Measurements from ENCODE around the gene HMG20B. TPM values are rescaled to one million over a fixed set of nuclear protein-coding genes. Genes with fewer than 3 reads are reported as not detected.

Gene HMG20B
- total RNA-seq, 1 experiment from 2014 or later = 115 TPM

GRCh38 chr19:3605770-3606169 is 33.0 kb downstream of the HMG20B start:
- no peaks in the 10 kb centered on the region for H4K20me1 ChIP-seq (ENCODE audit: insufficient read depth)
- H3K4me2 ChIP-seq = peak overlapping the region; percentile 68
- no peaks in the 10 kb centered on the region for H3K27me3 ChIP-seq (ENCODE audit: insufficient read depth, low read depth)
- H2AFZ ChIP-seq = no peak overlapping the region
- no peaks in the 10 kb centered on the region for H3K36me3 ChIP-seq (ENCODE audit: low read depth)
- ChIA-PET CTCF (no interaction called here), POLR2A (ENCODE audit: unreplicated experiment) (no interaction called here)
- TF ChIP-seq EZH2 (IDR thresholded peaks at IDR 0.05; ENCODE audit: low read depth) (no peak), CTCF (conservative IDR thresholded peaks at IDR 0.05) (no peak)
- no peaks in the 10 kb centered on the region for H3K79me2 ChIP-seq (ENCODE audit: low read depth)
- no peak overlapping the region for H3K4me3 ChIP-seq
- DNase-seq = no peak
- 0 out of 2 replicates have a peak, but pooled peaks cover 3% of the 10 kb centered on the region for H3K4me1 ChIP-seq (replicated peaks; ENCODE audit: insufficient read depth)
- no peaks in the 10 kb centered on the region for H3K9me3 ChIP-seq (ENCODE audit: insufficient read depth, low read depth)
- 0 out of 2 replicates have a peak, but pooled peaks cover 7% of the 10 kb centered on the region for H3F3A ChIP-seq (ENCODE audit: insufficient read depth, low read depth)
- no peaks in the 10 kb centered on the region for H3K9me2 ChIP-seq (ENCODE audit: insufficient read depth)
- intact Hi-C loops (cut with micrococcal nuclease; ENCODE audit: unreplicated experiment) = no loop called here
- no peak overlapping the region for H3K27ac ChIP-seq
- no TSS peak for BruUV-seq (replicated peaks)

- H3K9me2 ChIP-seq (ENCODE audit: insufficient read depth) = no peaks in the 10 kb centered on the region
- H3K4me3 ChIP-seq = peak overlapping the region; percentile 33; the same call in 1 of the 2 replicates
- no peaks in the 10 kb centered on the region for H3K9me3 ChIP-seq (ENCODE audit: insufficient read depth, low read depth)
- TF ChIP-seq EZH2 (IDR thresholded peaks at IDR 0.05; ENCODE audit: low read depth) (no peak), CTCF (conservative IDR thresholded peaks at IDR 0.05) (no peak)
- no peaks in the 10 kb centered on the region for H4K20me1 ChIP-seq (ENCODE audit: insufficient read depth)
- CTCF ChIA-PET = no interaction called here
- no peaks in the 10 kb centered on the region for H3K79me2 ChIP-seq (ENCODE audit: low read depth)
- DNase-seq = peak; percentile 40 to 69
- H3F3A ChIP-seq (ENCODE audit: insufficient read depth, low read depth) = 0 out of 2 replicates have a peak, but pooled peaks cover 7% of the 10 kb centered on the region
- H3K27ac ChIP-seq = no peak overlapping the region
- no TSS peak for BruUV-seq (replicated peaks)
- peak overlapping the region; percentile 68 for H3K4me2 ChIP-seq
- no peaks in the 10 kb centered on the region for H3K27me3 ChIP-seq (ENCODE audit: insufficient read depth, low read depth)
- H3K36me3 ChIP-seq (ENCODE audit: low read depth) = no peaks in the 10 kb centered on the region
- POLR2A ChIA-PET (ENCODE audit: unreplicated experiment) = no interaction called here
- 0 out of 2 replicates have a peak, but pooled peaks cover 3% of the 10 kb centered on the region for H3K4me1 ChIP-seq (replicated peaks; ENCODE audit: insufficient read depth)
- intact Hi-C loops (cut with micrococcal nuclease; ENCODE audit: unreplicated experiment) = no loop called here
- peak overlapping the region; percentile 62; the same call in 1 of the 2 replicates for H2AFZ ChIP-seq
Observed at GRCh38 chr19:3606174-3606689, 33.5 kb downstream of the HMG20B start.

- H3F3A ChIP-seq (ENCODE audit: insufficient read depth, low read depth) = 0 out of 2 replicates have a peak, but pooled peaks cover 7% of the 10 kb centered on the region
- peak within 1 kb of the TSS; percentile 68 for H3K4me2 ChIP-seq
- no peaks in the 10 kb centered on the region for H4K20me1 ChIP-seq (ENCODE audit: insufficient read depth)
- no peaks in the 10 kb centered on the region for H3K79me2 ChIP-seq (ENCODE audit: low read depth)
- H3K9me3 ChIP-seq (ENCODE audit: insufficient read depth, low read depth) = no peaks in the 10 kb centered on the region
- no TSS peak for BruUV-seq (replicated peaks)
- H3K9me2 ChIP-seq (ENCODE audit: insufficient read depth) = no peaks in the 10 kb centered on the region
- no peaks in the 10 kb centered on the region for H3K27me3 ChIP-seq (ENCODE audit: insufficient read depth, low read depth)
- no peaks in the 10 kb centered on the region for H3K36me3 ChIP-seq (ENCODE audit: low read depth)
- DNase-seq = peak in 1 of 2 experiments; percentile 50
- peak within 1 kb of the TSS; percentile 62; the same call in 1 of the 2 replicates for H2AFZ ChIP-seq
- no peak within 1 kb of the TSS for H3K27ac ChIP-seq
- TF ChIP-seq EZH2 (IDR thresholded peaks at IDR 0.05; ENCODE audit: low read depth) (no peak), CTCF (conservative IDR thresholded peaks at IDR 0.05) (no peak)
- 0 out of 2 replicates have a peak, but pooled peaks cover 3% of the 10 kb centered on the region for H3K4me1 ChIP-seq (replicated peaks; ENCODE audit: insufficient read depth)
- H3K4me3 ChIP-seq = peak within 1 kb of the TSS; percentile 33; the same call in 1 of the 2 replicates
- intact Hi-C loops (cut with micrococcal nuclease; ENCODE audit: unreplicated experiment) = no loop called here
- ChIA-PET CTCF (no interaction called here), POLR2A (ENCODE audit: unreplicated experiment) (no interaction called here)
Observed at GRCh38 chr19:3606690-3607289, 34.0 kb downstream of the HMG20B start, which contains the start of gene TBXA2R. Gene TBXA2R (minus strand): TSS chr19:3606875. CDS start chr19:3600634, 6,241 bp downstream.

Data from PC-9 (cell line).